ENCODE results near the gene SLC12A4.
"Not testable (repeated sequence)": the region's sequence is repeated elsewhere in the genome, so short reads cannot be mapped to it uniquely, and the experiment has no call there.

Gene SLC12A4

GRCh38 chr16:67968400-67969253 lies at the start of gene SLC12A4:
TSS of gene SLC12A4 (minus strand) at chr16:67968637. CDS start at chr16:67968553, 84 bp downstream.
- DNase-seq = peak; percentile 50

- DNase-seq = no peak
Measured at GRCh38 chr16:68015681-68016080, 47.2 kb upstream of the SLC12A4 start, which contains the start of gene DPEP2NB. TSS of gene DPEP2NB (minus strand) at chr16:68015911. CDS start at chr16:68015770, 141 bp downstream.

- no peak for DNase-seq
Measured at GRCh38 chr16:68013440-68013839, 45.0 kb upstream of the SLC12A4 start.

GRCh38 chr16:68009872-68010271 lies 41.4 kb upstream of the SLC12A4 start:
- not testable (repeated sequence) for DNase-seq

- DNase-seq = no peak
Measured at GRCh38 chr16:68009157-68009735, 40.8 kb upstream of the SLC12A4 start.

- DNase-seq = no peak
Measured at GRCh38 chr16:68005786-68006286, 37.4 kb upstream of the SLC12A4 start.

- DNase-seq = no peak
Measured at GRCh38 chr16:68005211-68005610, 36.8 kb upstream of the SLC12A4 start.

GRCh38 chr16:68003031-68003430 lies 34.6 kb upstream of the SLC12A4 start:
- no peak for DNase-seq

- no peak for DNase-seq
Measured at GRCh38 chr16:68000450-68000849, 32.0 kb upstream of the SLC12A4 start.

GRCh38 chr16:67999985-68000384 lies 31.5 kb upstream of the SLC12A4 start:
- no peak for DNase-seq

GRCh38 chr16:67998779-67999688 lies 30.6 kb upstream of the SLC12A4 start, which contains the start of gene DPEP2:
TSS of gene DPEP2 (minus strand) at chr16:67999484. CDS start at chr16:67993212, 6,272 bp downstream.
- DNase-seq = not testable (repeated sequence)

- DNase-seq = not testable (repeated sequence)
Measured at GRCh38 chr16:67998231-67998778, 29.9 kb upstream of the SLC12A4 start.

- DNase-seq = no peak
Measured at GRCh38 chr16:67996666-67997065, 28.2 kb upstream of the SLC12A4 start.

- no peak for DNase-seq
Measured at GRCh38 chr16:67995423-67995822, 27.0 kb upstream of the SLC12A4 start.

- DNase-seq = not testable (repeated sequence)
Measured at GRCh38 chr16:67994040-67994408, 25.6 kb upstream of the SLC12A4 start.

GRCh38 chr16:67993207-67994039 lies 25.0 kb upstream of the SLC12A4 start:
- peak; percentile 57 for DNase-seq

GRCh38 chr16:67992661-67993206 lies 24.3 kb upstream of the SLC12A4 start:
- DNase-seq = no peak

GRCh38 chr16:67990018-67990386 lies 21.6 kb upstream of the SLC12A4 start:
- DNase-seq = no peak

GRCh38 chr16:67989322-67990017 lies 21.0 kb upstream of the SLC12A4 start:
- DNase-seq = no peak

GRCh38 chr16:67988675-67989074 lies 20.2 kb upstream of the SLC12A4 start:
- DNase-seq = no peak
